ENCODE measurements around the gene FSTL1. TPM values are rescaled to one million over a fixed set of nuclear protein-coding genes. Genes with fewer than 3 reads are reported as not detected.

FSTL1 gene
- total and polyA plus RNA-seq, 11 donors = 43.8 to 667 (median 179) TPM

GRCh38 chr3:120438665-120439370 lies 12.0 kb downstream of the FSTL1 start:
- H3K9me3 ChIP-seq = no peaks in the 10 kb centered on the region
- 12 to 16% (median 14%) methylated on average over 10 of the region's 10 CpGs for WGBS, 4 donors
- ATAC-seq (peak; percentile 53 to 82 (median 80)), DNase-seq (peak; percentile 75 to 83 (median 82))
- intact Hi-C loops (cut with DNase I) = loop anchor here in 2 of 10 donors (5.0 kb wide), 2 partner anchors 68 to 118 kb away; no protein-coding TSS in a partner anchor
- no peak overlapping the region for H3K4me3 ChIP-seq
- TF ChIP-seq CTCF (IDR thresholded peaks at IDR 0.05) (no peak), POLR2A (IDR thresholded peaks at IDR 0.05) (no peak)
- H3K27me3 ChIP-seq = no peaks in the 10 kb centered on the region
- peaks cover 14 to 99% (median 84%) of the 10 kb centered on the region in 12 donors for H3K4me1 ChIP-seq
- peak overlapping the region in 11 of 12 donors; percentile 30 to 87 (median 70) for H3K27ac ChIP-seq
- peaks cover 0 to 43% (median 22%) of the 10 kb centered on the region in 9 donors for H3K36me3 ChIP-seq

- TF ChIP-seq CTCF (IDR thresholded peaks at IDR 0.05) = no peak
- no peak for TF ChIP-seq POLR2A (IDR thresholded peaks at IDR 0.05)
- Histone ChIP-seq H3K9me3 (no peaks in the 10 kb centered on the region), H3K36me3 (peaks cover 0 to 43% (median 22%) of the 10 kb centered on the region in 9 donors), H3K4me3 (no peak overlapping the region), H3K4me1 (peaks cover 14 to 99% (median 84%) of the 10 kb centered on the region in 12 donors), H3K27ac (peak overlapping the region in 11 of 12 donors; percentile 30 to 87 (median 70)), H3K27me3 (no peaks in the 10 kb centered on the region)
- 57 to 83% (median 69%) methylated on average over 4 of the region's 4 CpGs for WGBS, 4 donors
- ATAC-seq (no peak), DNase-seq (no peak)
- intact Hi-C loops (cut with DNase I) = loop anchor here in 2 of 10 donors (5.0 kb wide), 2 partner anchors 69 to 119 kb away; no protein-coding TSS in a partner anchor
These were observed 12.6 kb downstream of the FSTL1 start for GRCh38 chr3:120438216-120438615.

- H3K4me1 ChIP-seq = peaks cover 14 to 100% (median 90%) of the 10 kb centered on the region in 12 donors
- no peak overlapping the region for H3K4me3 ChIP-seq
- ATAC-seq (no peak), DNase-seq (no peak)
- intact Hi-C loops (cut with DNase I) = loop anchor here in 2 of 10 donors (5.0 kb wide), 2 partner anchors 70 to 120 kb away; no protein-coding TSS in a partner anchor
- WGBS, 4 donors = 58 to 87% (median 78%) methylated on average over 2 of the region's 2 CpGs
- no peaks in the 10 kb centered on the region for H3K27me3 ChIP-seq
- TF ChIP-seq POLR2A (IDR thresholded peaks at IDR 0.05) = no peak
- no peak for TF ChIP-seq CTCF (IDR thresholded peaks at IDR 0.05)
- no peaks in the 10 kb centered on the region for H3K9me3 ChIP-seq
- peaks cover 0 to 44% (median 22%) of the 10 kb centered on the region in 9 donors for H3K36me3 ChIP-seq
- peak overlapping the region in 6 of 12 donors; percentile 49 to 87 (median 73) for H3K27ac ChIP-seq
These were observed 13.2 kb downstream of the FSTL1 start for GRCh38 chr3:120437559-120437958.

- peak overlapping the region in 9 of 12 donors; percentile 17 to 87 (median 43) for H3K27ac ChIP-seq
- 55 to 70% (median 67%) methylated on average over 4 of the region's 4 CpGs for WGBS, 4 donors
- no peak for ATAC-seq
- no peak overlapping the region for H3K4me3 ChIP-seq
- TF ChIP-seq CTCF (IDR thresholded peaks at IDR 0.05) (no peak), POLR2A (IDR thresholded peaks at IDR 0.05) (no peak)
- H3K9me3 ChIP-seq = no peaks in the 10 kb centered on the region
- intact Hi-C loops (cut with DNase I) = loop anchor here in 2 of 10 donors (5.0 kb wide), 2 partner anchors 71 to 121 kb away; no protein-coding TSS in a partner anchor
- H3K36me3 ChIP-seq = peaks cover 0 to 45% (median 22%) of the 10 kb centered on the region in 9 donors
- H3K27me3 ChIP-seq = no peaks in the 10 kb centered on the region
- peaks cover 14 to 100% (median 90%) of the 10 kb centered on the region in 12 donors for H3K4me1 ChIP-seq
- DNase-seq = no peak
These were observed 14.2 kb downstream of the FSTL1 start for GRCh38 chr3:120436523-120437050.

Data from heart left ventricle (tissue), 16 donors.